GM21737 (cell line): ENCODE data around the gene SLPI.

Experiments used
- ATAC-seq: cut with Tn5 transposase; IDR thresholded peaks from one replicate; pipeline ENCODE4 v1.9.1; 2021; ENCODE audit warnings: mild to moderate bottlenecking, moderate library complexity; ENCODE audit not compliant: unreplicated experiment

Gene SLPI

DNA sequence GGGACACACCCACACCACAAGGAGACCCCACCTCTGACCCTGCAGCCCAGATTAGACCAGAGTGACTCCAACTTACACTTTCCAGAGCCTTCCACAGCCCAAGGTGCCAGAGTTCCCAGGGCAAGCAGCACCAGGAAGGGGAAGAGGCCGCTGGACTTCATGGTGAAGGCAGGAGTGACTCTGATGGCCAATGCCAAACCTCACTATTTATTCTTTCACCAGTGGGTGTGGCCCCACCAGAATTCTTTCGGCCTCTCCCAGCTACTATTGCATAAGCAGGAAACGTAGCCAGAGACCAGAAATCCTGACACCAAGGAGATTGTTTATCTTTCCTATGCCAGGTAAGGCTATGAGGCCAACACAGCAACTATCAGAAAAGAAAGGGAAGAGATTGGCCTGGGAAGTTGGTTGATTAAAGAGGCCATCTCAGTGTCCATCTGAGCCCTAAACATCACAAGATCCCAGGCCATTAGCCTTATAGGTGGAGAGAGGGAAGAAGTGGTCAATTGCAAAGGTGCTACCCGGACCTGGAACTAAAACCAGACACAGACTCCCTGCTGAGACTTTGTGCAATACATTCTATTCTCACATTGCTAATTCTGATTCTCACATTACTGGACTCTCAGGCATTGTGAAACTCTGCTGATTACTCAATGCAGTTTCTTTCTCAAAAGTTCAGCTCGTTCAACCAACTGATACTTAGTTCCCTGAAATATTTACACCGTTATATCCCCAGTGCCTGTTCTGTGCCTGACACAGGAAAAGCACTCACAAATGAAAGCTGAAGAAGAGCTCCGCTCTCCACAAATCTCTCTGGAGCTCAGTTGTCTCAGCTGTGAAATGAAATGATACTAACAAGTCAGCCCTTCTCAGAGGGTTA is at the start of gene SLPI:
TSS of gene SLPI (minus strand) at position 182 of the 880 bp plus-strand sequence. CDS start at position 161, 21 bp downstream.
- no peak for ATAC-seq

GRCh38 chr20:45303586-45304463 is 49.5 kb upstream of the SLPI start:
- no peak for ATAC-seq

DNA sequence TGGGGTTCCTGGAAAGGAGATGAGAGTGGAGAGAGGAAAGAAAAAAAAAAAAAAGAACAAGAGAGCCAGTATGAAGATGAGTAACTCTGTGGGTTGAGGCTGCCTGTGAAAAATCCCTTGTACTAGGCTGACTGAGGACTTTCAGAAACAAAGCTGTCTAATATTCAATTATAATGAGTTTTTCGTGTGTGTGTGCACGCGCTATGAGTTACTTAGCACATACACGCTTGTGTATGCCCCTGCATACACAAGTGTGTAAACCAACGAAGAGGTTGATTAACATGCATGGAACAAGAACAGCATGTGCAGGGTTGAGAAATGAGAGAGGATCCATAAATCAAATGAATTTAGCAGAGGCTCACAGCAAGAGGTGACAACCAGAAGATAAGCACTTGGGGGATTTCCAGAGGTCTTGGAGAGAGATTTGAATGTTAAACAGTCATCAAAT is 47.5 kb upstream of the SLPI start:
- no peak for ATAC-seq

- no peak for ATAC-seq
Observed at GRCh38 chr20:45300961-45301360, 46.6 kb upstream of the SLPI start.

DNA sequence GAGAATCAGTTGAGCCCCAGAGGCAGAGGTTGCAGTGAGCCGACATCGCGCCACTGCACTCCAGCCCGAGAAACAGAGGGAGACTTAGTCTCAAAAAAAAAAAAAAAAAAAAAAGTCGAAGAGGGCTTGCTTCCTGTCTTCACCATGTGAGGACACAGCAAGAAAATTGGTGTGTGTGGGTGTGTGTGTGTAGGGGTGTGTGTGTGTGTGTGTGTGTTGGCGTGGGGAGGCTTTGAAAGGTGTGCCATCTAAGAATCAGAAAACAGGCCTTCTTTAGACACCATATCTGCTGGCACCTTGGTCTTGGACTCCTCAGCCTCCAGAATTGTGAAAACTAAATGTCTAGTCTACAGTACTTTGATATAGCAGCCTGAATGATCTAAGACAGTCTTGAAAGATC is 45.4 kb upstream of the SLPI start:
- ATAC-seq = no peak

DNA sequence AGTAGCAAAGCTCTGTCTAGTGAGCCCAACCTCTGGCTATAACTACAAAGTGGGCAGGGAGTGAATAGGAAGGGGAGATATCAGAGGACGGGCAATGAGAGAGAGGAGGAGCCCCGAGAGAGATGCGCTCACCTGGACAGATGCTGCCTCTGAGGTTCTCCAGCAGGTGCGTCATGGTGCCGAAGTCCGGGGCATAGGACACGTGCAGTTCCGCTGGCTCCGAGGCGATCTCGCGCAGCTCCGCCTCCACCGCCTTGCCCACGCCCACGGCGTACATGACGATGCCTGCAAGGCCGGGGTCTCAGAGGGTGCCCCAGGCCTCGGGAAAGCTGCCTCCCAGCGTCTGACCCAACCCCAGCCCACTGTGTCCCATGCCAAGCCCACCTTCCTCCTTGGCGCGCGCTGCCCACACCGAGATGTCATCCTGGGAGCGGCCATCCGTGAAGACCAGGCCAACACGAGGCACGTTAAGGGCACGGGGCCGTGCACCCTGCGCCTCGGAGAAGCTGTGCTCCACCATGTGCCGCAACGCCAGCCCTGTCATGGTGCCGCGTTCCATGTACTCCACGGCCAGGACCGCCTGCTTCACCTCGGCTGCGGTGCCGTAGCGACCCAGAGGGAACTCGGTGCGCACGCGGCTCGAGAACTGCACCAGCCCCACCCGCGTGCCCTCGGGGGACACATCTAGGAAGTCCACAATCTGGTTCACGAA is 43.6 kb upstream of the SLPI start:
- ATAC-seq = no peak

DNA sequence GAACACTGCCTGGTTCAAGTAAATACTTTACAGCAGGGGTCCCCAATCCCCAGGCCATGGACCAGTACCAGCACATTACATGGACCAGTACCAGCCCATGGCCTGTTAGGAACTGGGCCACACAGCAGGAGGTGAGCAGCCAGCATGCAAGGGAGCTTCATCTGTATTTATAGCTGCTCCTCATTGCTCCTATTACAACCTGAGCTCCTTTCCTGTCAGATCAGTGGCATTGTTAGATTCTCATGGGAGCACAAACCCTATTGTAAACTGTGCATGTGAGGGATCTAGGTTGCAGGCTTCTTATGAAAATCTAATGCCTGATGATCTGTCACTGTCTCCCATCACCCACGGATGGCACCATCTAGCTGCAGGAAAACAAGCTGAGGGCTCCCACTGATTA is 40.3 kb upstream of the SLPI start:
- no peak for ATAC-seq

DNA sequence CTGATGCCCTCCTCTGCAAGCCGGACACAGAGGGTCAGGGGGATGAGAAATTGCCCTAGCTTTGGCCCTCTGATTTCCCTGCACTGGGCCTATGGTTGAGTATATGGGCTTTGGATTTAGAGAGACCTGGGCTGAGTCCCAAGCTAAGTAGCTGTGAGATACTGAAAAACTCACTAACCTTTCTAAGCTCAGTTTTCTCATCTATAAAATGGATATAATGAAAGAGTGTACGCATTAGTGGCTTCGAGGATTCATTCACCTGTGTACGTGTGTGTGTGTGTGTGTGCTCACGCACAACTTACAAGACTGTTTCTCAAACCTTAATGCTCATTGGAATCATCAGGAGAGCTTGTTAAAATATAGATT is 39.6 kb upstream of the SLPI start:
- ATAC-seq = no peak

GRCh38 chr20:45293041-45294002 is 39.0 kb upstream of the SLPI start:
- ATAC-seq = no peak

DNA sequence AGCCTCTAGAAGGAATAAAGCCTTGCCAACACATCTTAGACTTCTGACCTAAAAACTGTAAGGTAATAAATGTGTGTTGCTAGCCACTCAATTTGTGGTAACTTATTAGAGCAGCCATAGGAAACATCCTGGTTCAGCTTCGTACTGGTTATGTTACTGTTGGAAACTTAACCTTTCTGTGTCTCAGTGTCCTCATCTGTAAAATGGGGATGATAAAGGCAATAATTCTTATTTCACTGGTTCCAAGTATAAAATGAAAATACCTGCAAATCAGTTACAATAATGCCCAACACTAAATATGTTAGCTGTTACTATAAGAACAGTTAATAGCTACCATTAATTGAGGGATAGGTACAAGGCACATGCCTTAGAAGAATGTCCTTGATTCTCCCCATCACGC is 38.0 kb upstream of the SLPI start:
- ATAC-seq = no peak

DNA sequence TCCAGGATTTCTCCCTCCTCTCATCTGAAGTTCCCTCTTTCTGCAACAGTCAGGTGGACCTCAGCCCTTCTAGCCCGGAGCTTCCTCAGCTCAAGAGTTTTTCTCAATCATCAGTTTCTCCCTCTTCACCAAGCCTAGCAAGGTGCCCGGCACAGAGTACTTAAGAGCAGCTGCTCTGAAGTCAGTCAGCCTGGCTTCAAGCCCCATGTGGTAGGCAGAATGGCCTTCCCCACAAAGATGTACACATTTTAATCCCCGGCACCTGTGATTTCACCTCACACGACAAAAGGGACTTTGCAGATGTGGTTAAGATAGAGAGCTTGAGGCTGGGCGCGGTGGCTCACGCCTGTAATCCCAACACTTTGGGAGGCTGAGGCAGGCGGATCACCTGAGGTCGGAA is 37.2 kb upstream of the SLPI start:
- ATAC-seq = no peak

DNA sequence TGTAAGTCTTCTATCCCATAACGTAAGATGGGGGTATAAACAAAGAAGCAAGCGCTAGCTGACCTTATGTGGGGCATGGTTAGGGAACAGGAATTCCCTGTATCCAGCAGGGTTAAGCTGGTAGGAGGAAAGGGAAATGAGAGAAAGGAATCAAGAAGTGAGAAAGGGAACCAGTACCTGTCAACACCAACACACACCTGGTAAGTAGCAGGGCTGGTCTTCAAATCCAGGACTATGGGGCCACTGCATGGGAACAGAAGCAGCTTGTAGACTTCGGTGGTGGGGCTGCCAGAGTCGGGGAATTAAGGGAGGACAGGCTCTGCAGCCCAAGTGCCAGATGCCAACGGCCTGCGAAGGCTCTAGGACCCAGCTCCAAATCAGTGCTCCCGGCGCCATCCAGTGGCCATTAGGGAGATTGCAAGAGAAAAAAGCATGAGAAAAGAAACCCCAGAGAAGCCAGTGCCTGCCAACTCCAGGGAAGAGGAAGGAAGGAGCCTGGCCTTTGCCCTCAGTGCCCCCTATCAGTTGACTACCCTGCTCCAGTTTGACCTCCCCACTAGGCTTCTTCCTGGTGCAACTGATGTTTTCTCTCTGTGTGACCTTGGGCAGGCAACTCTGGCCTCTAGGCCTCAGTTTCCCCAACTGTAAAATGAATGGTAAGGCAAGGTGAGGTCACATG is 36.5 kb upstream of the SLPI start:
- no peak for ATAC-seq

- no peak for ATAC-seq
Observed at GRCh38 chr20:45289942-45290676, 35.7 kb upstream of the SLPI start.

- ATAC-seq = no peak
Observed at GRCh38 chr20:45288860-45289259, 34.5 kb upstream of the SLPI start.

- ATAC-seq = no peak
Observed at GRCh38 chr20:45288376-45288775, 34.0 kb upstream of the SLPI start.

DNA sequence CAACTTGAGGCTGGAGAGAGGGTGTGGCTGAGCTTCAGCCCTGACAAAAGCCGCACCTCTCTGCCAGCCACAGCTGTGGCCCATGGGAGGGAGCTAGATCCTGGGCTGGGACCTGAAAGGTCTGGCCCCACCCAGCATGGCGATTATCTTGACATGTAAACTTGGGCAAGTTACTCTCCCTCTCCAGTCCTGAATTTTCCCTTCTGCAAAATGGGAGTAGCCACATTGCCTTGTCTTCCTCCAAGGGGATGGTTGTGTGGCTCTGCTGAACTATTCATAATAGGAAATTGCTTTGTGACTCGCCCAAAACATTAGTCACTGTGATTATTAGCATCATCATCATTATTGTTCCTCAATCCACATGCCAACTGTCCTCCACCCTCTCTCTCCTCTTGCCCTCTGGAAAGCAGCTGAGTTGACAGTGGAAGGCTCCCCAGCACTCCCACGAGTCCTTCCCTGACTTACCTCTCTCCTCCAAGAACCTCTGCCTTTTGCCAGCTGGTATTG is 29.2 kb upstream of the SLPI start:
- ATAC-seq = no peak

GRCh38 chr20:45282700-45283550 is 28.6 kb upstream of the SLPI start:
- ATAC-seq = no peak

DNA sequence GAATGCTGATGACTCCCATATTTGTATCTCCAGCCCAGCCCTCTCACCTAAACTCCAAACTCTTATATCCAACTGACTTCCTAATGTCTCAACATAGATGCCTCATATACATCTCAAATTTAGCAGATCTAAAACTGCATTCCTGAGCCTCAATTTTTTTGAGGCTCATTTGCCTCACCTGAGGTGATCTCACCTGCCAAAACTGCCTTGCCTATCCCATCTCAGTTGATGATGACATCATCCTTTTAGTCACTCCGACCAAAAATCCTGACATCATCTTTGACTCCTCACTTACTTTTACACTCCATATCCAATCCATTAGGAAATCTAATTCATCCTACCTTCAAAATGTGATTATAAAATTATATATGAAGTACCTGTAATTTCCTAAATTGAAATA is 25.6 kb upstream of the SLPI start:
- no peak for ATAC-seq
